SH-SY5Y (cell line): ENCODE measurements around the gene LNX1.

ENCODE experiments used
- GATA2 ChIP-seq: IDR thresholded peaks from 2 replicates; pipeline ENCODE4 v1.6.1; 2011; ENCODE audit warnings: mild to moderate bottlenecking, low read depth, low read length
- GATA3 ChIP-seq: IDR thresholded peaks from 2 replicates; pipeline ENCODE4 v1.6.1; 2011; ENCODE audit warnings: low read depth, mild to moderate bottlenecking, low read length, moderate library complexity

DNA sequence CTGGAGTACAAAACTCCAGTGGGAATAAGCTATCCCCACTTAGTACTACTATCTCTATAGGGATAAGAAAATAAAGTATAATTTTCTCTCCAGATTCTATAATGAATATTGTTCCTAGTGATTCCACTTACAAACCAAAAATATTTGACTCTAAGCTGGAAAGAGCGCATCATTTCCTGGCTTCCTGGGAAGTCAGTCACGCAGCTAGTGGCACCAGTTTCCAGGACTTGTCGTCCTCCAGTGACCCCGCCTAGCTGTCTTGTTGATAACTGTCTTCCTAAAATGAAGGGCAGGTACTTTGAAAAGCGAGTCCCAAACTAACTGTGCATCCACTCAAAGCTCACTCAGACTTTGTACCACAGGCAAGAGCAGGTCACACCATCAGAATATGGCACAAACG lies 39.3 kb downstream of the LNX1 start:
- no peak for TF ChIP-seq GATA3
- TF ChIP-seq GATA2, result no peak
